NCI-H446 treated with DMSO at 0.1 percent for 48 hours (cell line): ENCODE data around the gene SNCAIP.

ENCODE experiments used
- DNase-seq: peaks from one replicate; lab custom pipeline; 2025; lab: John Stamatoyannopoulos, UW

Gene SNCAIP

DNA sequence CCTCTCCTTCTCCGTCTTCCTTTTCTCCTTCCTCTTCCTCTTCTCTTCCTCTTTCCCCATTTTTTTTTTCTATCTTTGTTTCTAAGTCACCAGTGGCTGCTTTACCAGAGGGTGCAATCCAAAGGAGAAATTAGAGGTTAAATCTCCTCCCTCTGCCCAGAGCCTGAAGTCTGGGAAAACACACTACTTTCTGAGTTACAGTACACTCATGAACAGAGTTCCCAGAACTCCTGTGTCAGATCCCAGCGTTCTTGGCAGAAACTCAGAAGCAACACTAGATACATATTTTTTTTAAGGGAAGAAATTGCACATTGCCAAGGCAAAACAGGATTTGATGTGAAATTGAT is 189.0 kb downstream of the SNCAIP start:
- DNase-seq: no peak

DNA sequence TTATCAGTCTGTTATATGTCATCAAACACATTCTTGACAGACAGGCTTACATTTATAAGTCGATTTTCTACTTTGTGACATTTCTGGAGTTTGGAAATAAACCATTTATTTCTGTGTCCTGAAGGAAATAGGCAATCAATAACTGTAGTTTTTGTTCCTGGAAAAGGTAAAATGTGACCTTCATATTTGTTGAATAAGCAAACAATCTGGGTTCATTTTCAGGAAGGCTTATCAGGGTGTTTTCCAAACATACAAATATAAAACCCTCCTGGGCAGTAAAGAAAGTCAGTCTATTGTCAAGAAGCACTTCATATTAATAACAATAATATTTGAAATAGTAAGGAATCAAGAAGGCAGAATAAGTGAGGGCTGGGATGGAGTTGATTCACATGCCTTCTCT is 195.0 kb downstream of the SNCAIP start:
- DNase-seq: no peak

DNA sequence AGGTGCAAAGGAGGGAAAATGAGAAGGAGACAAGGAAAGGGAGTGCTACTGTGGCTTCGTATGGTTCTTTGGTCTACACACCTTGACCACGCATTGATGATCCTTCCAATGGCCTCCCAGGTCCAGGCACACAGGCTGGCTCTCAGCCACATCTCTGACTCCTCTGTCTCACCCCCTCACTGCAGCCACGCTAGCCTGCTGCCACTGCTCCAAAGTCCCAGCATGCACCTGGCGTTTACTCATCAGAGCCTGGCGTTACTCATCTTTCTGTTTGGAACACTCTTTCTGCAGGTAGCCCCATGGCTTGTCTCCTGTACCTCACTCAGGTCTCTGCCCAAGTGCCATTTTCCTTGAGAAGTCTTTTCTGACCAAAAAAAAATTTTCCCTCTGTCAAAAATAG is 195.5 kb downstream of the SNCAIP start:
- DNase-seq: no peak

DNA sequence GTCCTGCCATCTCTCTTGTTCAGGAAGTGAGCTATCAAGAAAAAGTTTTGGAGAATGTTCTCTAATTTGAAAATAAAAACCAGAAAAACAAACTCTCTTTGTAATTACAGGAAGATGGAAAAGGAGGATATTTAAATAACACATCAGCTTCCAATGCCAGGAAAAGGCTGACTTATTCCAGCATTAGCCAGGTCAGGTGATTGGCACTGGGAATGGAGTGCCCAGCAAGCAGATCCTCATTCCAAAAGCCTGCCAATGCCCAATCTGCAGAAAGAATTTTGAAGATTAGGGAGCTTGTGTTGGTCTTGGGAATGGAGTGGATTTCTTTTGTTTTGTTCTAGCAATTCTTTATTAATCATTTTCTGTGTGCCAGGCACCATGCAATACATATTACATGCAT is 196.6 kb downstream of the SNCAIP start:
- no peak for DNase-seq
